NCI-H82 (cell line): Measurements from ENCODE around the gene H2BK1.
A peak's percentile ranks its signal among the peaks of the same experiment; 100 is the strongest.

Source experiments
- DNase-seq: peaks from one replicate; lab custom pipeline; 2025; lab: John Stamatoyannopoulos, UW

The H2BK1 gene

DNA sequence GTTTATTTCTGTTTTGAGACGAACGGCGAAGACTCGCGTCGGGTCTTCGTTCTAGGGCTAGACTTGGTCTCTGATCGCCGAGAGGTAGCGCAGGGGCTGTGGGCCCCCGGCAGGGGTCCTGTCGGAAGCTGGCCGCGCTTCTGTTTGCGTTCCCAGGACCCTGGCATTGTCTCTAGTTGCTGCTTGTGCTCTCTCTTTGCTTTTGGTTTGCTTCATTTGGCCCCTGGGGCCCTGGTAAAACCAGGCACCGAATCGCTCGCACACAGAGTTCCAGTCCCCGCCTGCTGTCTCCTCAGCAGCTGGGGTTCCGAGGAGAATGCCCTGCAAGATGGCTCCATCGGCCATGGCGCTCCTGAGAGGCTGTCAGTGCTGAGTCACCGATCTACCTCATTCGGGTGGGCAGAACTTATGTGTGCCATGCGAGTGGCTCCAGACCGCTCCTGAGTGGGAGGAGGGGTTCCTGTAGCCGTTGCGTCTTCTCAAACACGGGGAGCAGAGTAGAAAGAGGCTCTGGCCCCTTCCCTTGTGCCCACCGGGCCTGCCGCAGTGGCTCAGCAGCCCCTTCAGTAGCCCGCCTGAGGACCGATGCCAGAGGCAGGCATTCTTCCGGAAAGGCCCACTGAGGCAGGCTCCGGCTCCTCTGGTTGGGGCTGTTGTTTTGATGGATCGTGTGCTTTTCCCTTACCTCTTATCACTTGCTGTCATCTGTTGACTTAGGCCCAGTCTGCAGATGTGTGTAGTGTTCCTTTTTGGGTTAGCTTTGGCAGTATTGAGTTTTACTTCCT, 22.8 kb upstream of the H2BK1 start:
- peak; percentile 37 for DNase-seq

DNA sequence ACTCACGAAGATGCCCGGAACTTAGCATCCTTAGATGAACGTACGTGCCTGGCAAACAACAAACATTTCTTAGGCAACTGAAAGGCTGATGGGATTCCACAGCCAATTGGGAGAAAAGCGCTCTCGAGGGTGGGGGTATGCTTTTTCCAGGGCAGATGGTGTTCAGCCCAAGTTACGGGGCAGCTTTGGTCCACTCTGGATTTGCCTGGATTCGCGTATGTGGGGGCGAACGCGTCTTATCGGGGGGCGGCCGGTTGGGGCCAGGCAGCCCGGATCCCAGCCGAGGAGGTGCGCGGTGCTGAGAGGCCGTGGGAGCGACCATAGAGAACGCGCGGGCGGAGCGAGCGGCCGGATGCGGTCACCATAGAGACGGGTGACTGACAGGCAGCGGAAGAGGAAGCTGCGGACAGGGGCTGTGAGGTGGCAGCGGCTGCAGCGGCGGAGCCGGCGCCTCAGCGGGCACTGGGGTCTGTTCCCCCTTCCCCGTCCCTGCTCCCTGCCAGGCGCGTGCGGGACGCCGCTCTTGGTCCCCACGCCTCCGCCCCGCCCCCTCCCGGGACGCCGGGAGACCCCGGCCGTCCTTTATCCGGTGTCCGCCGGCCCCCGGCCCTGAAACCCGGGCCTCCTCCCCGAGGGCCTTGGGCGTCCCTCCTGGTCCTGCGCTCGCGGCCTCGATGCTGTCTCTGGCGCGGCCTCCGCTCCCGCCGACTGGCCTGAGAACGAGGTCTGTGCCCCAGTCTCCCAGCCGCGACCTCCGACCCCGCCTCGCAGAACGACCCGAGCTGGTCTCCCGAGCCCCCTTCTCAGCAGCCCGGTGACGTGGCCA, 22.0 kb upstream of the H2BK1 start, which contains the start of gene CHPF2:
Gene CHPF2 (plus strand): TSS at position 393 of the 826 bp plus-strand sequence. CDS start 1,529 bp downstream, outside the sequence.
- DNase-seq = peak; percentile 92

DNA sequence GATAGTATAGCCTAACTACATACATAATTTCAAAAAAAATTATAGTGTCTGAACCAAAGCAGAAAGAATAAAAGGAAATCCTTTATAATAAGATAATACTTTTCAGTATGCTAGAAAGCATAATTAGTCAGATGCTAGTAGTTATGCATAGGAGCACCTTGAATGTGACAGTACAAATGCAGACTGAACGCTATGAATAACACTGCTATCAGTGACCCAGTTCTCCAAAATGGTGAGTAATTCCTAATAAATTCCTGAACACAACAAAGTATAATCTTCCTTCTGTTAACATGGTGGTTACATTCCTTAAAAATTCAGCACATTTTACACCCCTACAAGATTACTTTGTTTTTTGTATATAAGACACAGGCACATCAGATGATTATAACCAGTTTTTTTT, 20.8 kb upstream of the H2BK1 start:
- DNase-seq = no peak

DNA sequence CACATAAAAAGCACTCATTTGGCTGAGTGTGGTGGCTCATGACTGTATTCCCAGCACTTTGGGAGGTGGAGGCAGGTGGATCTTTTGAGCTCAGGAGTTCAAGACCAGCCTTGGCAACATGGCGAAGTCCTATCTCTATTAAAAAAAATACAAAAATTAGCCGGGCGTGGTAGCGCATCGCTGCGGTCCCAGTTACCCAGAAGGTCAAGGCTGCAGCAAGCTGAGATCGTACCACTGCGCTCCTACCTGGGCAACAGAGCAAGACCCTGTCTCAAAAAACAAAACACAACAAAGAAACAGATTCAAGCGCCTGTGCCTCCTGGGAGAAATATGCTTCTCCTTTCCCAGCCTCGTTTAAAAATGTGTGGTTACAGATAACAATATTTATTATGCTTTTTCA, 19.0 kb upstream of the H2BK1 start:
- no peak for DNase-seq

DNA sequence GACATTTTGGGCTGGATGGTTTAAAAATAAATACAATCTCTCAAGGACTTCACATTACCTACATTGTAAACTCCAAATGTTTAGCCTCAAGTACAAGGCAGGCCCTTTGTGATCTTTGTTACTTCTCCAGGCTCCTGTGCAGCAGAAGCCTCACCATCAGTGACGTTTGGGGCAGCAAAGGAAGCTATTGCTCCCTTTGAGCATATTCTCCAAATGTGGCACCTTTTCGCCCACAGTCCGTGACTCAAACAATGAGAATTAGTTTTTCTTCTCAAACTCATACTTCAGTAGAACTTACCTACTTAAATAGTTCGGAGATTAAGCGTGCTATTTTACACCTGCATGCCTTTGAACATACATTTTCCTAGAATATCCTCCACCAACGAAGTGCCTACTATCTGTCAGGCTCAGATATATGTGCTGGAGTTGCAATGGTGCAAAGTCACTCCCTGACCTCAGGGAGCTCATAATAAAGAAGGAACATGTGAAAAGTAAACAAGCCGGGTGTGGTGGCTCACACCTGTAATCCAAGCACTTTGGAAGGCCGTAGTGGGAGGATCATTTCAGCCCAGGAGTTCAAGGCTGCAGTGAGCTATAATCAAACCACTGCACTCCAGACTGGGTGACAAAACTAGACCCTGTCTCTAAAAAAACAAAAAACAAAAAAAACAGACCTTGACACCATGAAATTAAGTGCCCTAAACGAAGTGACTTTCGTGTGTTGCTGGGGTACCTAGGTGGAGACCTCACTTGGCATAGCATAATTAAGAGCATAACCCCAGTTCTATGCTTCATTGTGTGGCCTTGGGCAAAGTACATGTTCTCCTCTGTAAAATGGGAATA, 18.0 kb upstream of the H2BK1 start:
- no peak for DNase-seq

DNA sequence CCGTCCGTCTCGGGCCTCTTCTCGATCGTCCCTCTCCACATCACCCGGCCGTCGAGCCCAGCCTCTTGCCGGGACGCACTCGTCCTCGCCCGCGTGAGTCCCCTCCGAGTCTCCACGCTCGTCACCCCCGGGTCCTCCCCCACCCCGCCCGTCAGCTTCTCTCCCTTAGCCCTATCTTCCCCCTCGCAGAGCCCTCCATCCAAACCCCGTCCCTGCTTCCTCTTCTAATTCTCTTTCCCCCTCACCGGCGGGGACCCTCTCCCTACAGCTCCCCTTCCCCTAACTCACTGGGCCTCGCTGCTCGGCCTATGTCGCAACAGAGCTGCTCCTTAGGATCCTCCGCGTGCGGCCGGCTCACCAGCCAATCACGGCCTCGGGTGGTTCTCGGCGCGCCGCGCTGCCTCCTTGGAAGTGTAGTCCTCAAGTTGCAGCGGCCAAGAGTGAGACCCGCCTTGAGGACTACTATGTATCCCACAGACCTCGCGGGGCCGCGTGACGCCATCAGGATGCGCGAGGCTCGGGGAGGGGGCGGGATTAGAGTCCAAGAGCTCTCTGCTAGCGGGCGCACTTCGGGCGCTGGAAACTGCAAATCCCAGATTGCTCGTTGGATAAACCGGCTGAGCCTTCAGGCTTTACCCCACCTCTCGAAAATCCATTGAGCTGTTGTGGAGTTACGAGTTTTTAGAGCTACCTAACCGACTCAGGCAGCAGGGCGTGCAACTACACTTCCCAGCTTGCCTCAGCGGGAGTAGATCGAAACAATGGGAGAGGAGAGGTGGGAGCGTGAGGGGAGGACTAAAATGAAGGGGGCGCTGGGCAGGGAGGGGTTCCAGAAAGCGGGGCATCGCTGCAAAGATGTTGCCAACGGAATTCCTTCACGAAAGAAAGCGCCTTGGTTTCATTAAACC, 16.8 kb upstream of the H2BK1 start, which contains the start of gene ABCF2:
Gene ABCF2 (minus strand): TSS at position 331 of the 908 bp plus-strand sequence. CDS start 747 bp downstream, outside the sequence.
- peak; percentile 99 for DNase-seq

DNA sequence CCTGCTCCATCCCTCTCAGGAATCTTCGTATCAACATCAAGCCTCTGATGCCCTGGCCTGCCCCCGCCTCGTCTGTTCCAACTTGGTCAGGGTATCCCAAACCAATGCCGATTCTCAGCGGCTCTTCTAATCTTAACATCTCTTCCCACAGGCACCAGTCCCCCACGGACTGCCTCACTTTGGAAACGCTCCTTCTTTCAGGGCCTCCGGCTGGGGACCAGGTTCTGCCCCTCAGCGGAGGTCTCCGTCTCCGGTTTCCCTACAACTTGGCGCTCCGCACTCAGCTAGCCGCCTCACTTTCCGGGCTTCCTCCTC, 16.2 kb upstream of the H2BK1 start:
- no peak for DNase-seq

DNA sequence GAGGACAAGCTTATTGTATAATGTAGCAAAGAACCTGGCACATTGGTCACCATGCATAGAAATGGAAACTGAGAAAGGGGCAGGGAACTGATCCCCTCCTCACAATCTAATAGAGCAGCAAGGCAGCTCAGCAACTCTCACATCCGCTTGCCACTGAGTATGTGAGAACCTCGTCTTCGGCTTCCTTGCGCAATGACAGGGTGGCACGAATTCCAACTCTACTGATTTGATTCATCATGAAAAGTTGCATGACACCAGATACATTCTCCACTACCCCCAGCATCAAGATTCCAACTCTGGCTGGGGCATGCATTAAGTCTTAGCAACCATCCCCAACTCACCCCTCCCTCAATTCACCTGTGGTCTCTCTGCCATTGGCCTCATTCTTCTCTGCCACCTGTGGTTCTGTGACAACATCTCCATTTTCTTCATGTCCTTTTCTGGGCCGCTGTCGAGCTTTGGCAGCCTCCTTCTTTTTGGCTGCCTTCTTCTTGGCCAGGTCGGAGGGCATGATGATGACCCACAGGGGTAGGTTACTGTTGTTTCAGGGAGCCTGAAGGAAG, 15.7 kb upstream of the H2BK1 start:
- no peak for DNase-seq

DNA sequence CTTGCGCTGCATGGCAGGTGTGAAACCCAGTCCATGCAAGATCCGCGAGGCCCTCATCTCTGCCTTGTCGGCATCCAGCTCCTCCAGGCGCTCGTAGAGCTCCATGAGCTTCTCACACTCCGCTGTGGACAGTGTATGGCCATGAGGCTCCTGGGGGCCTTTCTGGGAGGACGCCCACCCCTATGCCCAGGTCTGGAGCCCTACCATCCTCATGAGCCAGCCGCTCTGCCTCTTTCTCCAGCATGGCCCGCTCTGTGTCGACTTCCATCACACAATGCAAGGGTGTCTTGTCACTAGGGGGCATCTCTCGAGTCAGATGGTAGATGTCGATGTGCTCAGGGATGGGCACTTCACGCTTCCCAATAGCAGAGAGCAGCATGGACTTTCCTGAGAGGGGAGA, 13.4 kb upstream of the H2BK1 start:
- no peak for DNase-seq

DNA sequence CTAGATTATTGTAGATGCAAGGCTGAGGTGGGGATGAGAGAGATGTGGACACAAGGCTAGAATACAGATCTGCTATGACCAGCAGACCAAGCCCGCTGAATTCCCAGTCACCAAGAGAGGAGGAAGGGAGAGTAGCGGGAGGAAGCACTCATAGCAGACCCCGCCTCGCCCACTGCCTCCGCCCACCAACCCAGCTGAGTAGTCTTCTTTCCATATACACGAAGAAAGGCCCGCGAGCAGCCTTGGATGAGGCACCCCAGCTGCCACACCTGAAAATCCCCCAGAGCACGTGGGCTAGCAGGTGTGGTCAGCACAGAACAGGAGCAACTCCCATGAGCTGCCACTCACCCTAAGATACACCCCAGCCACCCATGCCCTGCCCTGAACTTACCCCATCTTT, 7.9 kb upstream of the H2BK1 start:
- DNase-seq = no peak

DNA sequence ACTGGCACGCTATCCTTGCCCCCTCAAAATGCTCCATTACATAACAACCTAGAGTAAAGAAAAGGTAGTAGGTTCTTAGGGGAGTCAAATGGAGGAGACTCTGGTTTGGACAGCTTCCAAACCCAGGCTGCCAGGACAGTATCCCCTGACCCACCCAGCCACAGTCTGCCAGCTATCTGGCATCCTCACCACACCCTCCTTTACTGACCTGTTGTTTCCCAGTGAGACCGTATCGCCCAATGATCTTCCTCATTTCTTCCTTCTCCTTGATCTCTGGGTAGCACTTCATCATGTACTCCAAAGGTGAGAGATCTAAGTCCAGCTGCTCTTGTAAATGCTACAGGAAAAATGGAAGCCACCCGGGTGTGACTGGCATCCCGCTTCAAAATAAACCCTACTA, 5.1 kb upstream of the H2BK1 start:
- DNase-seq = no peak

DNA sequence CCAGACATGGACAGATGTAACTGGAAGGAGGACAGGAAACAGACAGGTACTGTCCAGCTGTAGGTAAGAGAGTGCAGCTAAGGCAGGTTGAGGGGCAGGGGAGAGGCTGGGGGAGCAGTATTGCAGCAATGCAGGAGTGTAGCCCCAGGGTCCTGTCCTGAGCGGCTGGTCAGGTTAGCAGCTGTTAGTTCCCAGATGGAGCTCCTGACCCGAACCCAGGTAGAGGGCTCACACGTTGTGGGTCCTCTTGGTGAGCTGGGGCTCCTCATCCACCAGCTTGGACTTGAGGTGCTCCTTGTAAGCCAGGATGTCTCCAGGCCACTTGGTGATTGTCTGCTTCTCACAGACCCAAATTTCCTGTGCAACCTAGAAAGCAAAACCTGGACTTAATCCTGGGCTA, 3.5 kb upstream of the H2BK1 start:
- DNase-seq = no peak

DNA sequence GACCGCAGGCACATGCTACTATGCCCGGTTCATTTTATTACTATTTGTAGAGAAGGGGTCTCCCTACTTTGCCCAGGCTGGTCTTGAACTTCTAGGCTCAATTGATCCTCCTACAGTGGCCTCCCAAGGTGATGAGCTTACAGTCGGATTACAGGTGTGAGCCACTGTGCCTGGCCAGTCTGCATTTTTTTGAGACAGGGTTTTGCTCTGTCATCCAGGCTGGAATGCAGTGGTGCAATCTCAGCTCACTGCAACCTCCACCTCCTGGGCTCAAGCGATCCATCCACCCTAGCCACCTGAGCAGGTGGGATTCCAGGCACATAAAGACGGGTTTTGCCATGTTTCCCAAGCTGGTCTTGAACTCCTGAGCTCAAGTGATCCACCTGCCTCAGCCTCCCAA, 2.3 kb upstream of the H2BK1 start:
- DNase-seq = no peak

DNA sequence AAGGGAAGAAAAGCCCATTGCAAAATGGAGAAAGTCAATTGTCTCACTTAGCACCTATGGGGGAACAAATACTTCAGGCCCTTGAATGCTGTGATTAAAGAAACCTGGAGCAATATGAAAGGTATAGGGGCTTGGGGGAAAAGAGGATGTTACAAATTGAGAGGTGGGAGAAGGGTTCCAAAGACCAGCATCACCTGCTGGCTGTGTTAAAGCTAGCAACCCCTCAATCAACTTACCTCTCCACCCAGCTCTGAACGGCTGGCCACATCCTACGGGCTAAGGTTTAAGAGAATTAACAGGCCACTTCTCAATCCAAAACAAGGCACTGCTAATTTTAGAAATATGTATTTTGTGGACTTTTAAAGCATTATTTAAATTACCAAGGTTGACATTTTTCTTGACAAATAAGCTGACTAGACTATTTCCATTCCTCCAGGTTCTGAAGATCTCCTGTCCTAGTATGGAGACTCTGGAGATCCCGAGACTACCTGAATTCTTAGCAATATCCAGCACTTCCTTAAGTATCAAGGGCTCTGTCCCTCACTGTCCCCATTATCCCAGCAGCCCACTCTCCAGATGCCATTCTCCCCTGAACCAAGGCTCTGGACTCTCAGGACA, 976 bp upstream of the H2BK1 start:
- DNase-seq = no peak

DNA sequence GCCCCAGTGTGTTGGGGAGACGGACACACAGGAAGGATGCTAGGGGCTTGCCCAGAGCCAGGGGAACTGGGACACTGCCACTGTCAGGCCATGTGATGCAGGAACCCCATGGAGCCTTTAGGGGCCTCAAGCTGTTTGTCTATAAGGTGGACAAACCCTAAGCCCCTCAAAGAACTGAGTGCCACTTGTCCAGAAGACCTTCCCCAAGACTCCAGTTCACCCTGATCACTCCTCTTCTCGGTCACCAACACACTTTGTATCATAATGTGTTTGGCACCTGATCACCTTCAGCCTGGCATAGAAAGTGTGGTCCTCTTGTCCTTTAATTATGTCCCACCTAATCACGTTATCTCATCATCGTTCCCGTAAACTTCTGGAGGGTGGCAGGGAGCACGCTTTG, 700 bp downstream of the H2BK1 start:
- peak; percentile 50 for DNase-seq

DNA sequence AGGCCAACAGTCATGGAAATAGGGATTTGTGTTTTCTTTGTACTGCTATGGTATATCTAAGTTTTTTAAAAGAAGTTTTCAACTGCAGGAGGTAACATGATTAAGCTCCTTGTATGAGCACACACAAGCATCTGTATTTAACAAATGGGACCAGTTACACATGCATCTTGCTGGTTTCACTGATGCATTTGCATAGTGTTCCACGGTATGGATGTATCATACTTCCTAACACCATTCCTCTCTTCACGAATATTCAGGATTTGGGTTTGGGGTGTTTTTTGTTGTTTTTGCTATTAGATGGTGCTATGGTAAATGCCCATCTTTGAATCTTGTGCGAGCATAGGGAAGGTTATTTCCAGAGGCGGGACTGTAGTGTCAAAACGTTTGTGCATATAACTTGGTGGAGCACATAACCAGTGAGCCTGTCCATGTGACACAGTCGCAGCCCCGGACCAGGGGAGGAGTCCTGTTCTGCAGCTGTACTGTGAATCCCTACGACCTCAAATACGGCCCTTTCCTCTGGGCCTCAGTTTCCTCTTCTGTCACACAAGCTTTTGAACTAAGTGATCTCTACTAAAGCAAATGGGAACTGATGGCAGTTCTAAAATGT, 1.9 kb downstream of the H2BK1 start:
- DNase-seq = no peak

DNA sequence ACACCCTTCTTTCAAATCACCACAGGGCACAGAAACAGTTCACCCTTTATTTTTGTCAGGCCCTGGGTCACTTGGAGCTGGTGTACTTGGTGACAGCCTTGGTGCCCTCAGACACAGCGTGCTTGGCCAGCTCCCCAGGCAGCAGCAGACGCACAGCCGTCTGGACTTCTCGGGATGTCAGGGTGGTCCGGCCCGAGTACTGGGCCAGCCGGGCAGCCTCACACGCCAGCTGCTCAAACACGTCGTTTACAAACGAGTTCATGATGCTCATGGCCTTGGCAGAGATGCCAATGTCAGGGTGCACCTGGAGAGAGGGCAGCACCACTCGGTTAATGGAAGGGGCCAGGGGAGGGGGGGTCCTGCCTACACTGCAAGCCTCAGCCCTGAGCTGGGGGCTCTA, 2.5 kb downstream of the H2BK1 start:
- no peak for DNase-seq

DNA sequence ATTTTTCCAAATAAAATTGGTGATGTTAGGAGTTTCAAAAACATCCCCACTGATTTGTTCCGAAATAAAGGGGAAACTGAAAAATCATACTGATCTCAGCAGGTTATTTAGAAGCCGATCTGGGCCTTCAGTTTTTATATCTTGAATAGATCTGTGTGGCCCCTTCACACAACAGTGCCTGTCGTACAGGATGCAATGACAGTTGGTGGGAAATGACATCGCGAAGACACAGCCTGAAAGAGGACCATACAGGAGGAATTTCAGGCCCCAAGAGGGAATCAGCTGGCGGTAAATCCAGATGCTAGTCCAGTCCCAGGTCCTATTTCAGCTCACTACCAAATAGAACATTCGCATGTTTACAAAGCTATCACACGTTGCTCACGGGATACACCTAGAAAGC, 3.0 kb downstream of the H2BK1 start:
- DNase-seq = peak; percentile 35

DNA sequence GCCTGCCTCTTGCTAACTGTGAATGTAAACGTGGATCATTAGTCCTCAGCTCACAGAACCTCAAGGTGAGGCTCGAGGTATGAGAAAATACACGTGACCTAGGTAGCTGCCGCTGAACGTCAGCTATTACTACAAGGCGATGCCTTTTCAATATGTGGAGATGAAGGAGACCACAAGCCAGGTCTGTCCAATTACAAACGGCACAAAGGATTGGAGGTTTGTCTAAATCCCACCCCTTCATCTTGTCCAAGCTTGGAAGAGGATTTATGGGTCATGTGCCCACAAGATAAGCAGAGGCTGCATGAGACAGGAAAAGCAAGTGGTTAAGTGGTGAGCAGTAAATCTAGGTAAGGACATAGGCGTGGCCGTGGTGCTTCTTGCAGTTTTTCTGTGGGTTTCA, 3.4 kb downstream of the H2BK1 start:
- peak; percentile 87 for DNase-seq

DNA sequence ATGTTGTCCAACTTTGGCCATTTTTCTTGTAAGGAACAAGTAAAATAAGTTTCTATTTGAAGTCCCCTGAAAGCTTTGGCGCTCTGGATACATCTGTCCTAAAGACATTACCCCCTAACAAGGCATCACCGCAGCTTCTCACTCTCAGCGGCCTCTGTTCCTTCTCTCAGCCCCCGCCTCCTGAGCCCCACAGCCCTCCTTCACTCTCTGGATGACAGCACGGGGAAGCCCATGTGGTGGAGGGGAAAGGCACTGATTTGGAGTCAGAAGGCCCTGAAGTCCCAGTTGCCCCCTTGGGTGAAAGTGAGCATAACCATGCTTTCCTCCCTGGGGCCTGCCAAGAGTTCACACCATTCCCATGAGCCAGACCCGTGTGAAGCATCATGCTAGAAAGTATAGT, 4.6 kb downstream of the H2BK1 start:
- DNase-seq = no peak
